ENCODE data around the gene NOD2.

GRCh38 chr16:50697421-50697715 is 4.0 kb downstream of the NOD2 start:
- TF ChIP-seq MAX (CRISPR knock-in tag; IDR thresholded peaks at IDR 0.05) (no peak), CTCF (IDR thresholded peaks at IDR 0.05) (no peak), SMAD4 (CRISPR knock-in tag; IDR thresholded peaks at IDR 0.05) (no peak), RELA (CRISPR knock-in tag; IDR thresholded peaks at IDR 0.05; ENCODE audit: borderline replicate concordance) (no peak), CREM (CRISPR knock-in tag; IDR thresholded peaks at IDR 0.05) (no peak), ETV6 (CRISPR knock-in tag; IDR thresholded peaks at IDR 0.05) (no peak), GABPB1 (CRISPR knock-in tag; IDR thresholded peaks at IDR 0.05) (no peak), FOXJ3 (CRISPR knock-in tag; IDR thresholded peaks at IDR 0.05; ENCODE audit: borderline replicate concordance) (no peak), ZNF138 (CRISPR knock-in tag; conservative IDR thresholded peaks at IDR 0.05) (no peak), ATF3 (CRISPR knock-in tag; conservative IDR thresholded peaks at IDR 0.05) (no peak), ZNF416 (CRISPR knock-in tag; IDR thresholded peaks at IDR 0.05) (no peak), CBFB (CRISPR knock-in tag; IDR thresholded peaks at IDR 0.05; ENCODE audit: low read depth) (no peak)
